Limb (tissue), 2 donors: Measurements from ENCODE around the gene SNAPC4.
"Not testable (repeated sequence)": the region's sequence is repeated elsewhere in the genome, so short reads cannot be mapped to it uniquely, and the experiment has no call there.

Experiments
- DNase-seq, 2 donors: peaks; one replicate each; pipeline ENCODE4 v3.0.0-alpha.2; 2016; ENCODE audit errors: extremely low spot score in 2 of 2

The SNAPC4 gene

DNA sequence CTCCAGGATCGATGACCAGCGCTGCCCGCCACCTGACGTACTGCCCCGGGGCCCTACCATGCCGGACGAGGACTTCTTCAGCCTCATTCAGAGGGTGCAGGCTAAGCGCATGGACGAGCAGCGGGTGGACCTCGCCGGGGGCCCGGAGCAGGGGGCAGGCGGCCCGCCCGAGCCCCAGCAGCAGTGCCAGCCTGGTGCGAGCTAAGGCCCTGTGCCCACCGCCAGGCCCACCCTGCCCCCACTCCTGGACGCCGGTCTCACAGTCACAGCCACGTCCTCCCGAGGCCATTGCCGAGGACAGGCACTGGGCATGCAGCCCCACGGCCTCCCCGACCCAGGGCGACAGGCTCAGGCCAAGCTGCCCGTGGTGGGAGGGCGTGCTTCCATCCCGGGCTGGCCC, 42.0 kb downstream of the SNAPC4 start:
- DNase-seq = no peak

DNA sequence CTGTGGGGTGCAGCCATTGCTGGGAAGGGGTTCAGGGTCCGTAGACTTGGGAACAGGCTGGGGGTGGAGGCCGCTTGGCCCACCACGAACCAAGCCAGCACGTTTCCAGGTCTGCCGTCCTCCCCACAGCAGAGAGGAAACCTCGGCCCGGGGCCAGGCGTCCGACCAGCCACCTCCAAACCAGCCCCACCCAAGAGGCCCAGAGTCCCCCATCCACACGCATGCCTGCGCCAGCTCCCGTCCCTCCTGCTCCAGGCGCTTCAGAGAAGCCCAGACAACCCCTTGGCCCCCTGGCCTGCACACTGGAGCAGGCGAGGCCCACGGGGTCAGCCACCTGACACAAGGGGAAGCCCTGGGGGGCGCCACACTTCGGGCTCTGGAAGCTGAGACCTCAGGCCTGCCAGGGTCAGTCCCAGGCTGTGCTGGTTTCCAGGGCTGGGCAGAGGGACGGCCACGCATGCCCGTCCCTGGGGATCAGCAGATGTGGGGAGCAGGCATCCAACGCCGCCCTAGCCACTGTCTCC, 42.7 kb downstream of the SNAPC4 start:
- no peak for DNase-seq

DNA sequence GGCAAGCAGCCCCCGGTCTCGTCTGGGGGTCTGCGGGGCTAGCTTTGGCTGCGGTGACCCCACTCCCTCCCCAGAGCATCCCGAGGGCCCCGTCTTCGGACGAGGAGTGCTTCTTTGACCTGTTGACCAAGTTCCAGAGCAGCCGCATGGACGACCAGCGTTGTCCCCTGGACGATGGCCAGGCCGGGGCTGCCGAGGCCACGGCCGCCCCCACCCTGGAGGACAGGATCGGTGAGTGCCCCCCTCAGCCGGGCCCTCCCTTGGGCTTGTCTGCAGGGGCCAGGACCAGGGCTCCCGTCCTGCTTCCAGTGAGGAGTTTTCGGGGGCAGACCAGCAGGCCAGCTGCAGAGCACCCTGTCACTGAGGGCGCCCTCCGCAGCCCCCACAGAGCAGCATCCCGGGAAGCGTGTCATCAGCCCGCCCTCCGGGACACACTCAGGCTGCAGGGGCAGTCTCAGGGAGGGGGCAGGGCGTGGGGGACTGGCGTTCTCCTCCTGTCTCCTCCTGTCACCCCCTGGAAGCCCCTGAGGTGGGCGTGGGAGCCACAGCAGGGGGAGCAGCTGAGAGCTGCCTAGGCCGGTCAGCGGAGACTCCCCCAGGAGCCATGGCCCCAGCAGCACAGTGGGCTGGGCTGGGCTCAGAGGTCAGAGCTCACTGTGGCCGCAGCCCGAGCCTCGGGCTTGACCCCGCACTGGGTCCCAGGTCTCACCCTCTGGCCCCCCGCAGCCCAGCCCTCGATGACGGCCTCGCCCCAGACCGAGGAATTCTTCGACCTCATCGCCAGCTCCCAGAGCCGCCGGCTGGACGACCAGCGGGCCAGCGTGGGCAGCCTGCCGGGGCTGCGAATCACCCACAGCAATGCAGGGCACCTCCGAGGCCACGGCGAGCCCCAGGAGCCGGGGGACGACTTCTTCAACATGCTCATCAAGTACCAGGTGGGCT, 44.1 kb downstream of the SNAPC4 start:
- no peak for DNase-seq

DNA sequence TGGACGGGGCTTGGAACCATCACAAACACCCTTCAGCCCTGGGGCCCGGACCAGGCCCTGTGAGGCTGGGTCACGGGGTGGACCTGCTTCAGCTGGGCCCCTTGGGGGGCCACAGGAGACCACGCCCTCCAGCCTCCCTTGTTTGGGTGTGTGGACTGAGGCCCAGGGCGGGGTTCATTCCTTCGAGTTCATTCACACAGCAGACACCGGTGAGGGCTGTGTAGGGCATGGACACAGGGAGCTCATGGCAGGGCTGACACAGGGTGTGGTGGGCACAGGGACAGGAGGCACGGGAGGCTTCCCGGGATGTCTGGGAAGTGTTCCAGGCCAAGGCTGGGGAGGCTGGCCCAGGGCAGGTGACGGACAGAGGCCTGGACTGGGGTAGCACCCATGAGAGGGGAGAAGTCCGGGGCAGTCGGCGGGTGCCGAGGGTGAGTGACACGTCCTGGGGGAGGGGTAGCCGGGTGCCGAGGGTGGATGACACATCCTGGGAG, 45.3 kb downstream of the SNAPC4 start:
- no peak for DNase-seq

DNA sequence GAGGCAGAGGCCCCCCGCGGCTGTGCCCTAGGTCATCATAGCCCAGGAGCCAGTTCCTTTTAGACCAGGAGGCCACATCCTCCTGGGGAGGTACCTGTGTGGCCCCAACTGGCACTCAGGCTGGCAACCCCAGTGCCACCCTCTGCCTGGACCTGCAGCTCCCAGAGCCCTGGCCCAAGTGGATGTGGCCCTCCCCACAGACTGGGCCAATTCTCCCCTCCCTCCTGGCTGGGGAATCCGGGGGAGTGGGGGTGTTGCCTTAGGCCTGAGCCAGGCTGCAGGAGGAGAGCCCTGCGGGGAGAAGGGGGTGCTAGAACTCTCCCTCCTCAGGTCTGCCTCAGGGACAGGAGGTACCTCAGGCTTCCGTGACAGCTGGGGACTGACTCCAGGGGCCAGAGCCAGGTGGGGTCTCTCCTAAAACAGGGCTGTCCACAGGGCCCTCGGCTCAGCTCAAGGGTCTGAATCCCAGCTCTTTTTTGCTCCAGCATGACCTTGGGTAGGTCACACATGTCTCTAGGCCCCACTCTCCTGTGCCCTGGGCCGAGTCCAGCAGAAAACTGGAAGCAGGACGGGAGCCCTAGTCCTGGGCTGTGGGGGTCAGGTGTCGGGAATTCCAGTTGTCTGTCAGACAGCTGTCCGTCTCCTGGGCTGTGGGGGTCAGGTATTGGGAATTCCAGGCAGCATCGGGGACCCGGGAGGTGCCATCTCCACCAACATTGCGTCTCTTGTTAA, 46.0 kb downstream of the SNAPC4 start:
- no peak for DNase-seq

DNA sequence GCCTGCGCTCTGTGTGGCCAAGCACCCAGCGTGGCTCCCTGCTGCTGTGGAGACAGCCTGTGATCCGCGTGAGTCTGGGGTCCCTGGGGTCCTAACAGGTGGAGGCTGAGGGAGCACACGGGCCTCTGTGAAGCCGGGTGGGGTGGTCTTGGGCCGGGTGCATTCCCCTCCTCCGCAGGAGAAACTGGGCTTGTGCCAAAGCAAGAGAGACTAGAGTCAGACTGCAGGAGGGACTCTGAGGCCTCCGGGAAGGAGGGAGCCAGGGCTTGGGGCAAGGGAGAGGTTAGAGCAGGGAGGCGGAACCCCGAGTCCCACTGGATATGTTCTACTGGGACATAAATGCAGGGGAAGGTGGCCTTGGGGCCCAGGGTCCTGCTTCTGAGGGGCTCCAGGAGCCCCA, 46.9 kb downstream of the SNAPC4 start:
- no peak for DNase-seq

DNA sequence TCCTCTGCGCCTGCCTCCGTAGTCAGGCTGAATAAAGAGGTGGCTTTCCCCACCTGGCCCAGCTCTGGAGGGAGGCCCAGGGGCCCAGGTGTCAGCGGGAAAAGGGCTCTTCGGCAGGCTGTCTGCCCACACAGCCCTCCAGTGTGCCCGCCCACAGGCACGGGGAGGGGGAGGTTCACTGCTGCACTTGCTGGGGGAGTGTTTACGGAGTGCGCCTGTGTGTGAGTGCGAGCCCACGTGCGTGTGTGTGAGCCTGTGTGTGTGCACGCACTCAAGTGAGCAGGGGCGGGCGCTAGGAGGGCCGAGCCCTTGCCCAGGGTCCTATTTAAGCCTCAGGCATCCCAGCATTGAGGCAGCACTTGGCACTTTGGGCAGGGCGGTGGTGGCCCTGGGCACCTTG, 47.3 kb downstream of the SNAPC4 start:
- no peak for DNase-seq

DNA sequence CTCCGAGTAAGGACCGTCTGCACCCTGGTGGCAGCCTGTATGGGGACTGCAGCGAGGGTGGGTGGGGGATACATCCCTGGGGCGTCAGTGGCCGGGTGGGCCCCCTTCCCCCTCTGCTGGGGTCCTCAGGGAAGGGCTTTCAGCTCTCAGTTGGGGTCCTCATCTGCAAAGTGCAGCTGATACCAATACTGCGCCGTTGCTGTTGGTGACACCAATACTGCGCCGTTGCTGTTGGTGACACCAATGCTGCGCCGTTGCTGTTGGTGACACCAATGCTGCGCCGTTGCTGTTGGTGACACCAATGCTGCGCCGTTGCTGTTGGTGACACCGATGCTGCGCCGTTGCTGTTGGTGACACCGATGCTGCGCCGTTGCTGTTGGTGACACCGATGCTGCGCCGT, 48.1 kb downstream of the SNAPC4 start:
- DNase-seq = not testable (repeated sequence)

DNA sequence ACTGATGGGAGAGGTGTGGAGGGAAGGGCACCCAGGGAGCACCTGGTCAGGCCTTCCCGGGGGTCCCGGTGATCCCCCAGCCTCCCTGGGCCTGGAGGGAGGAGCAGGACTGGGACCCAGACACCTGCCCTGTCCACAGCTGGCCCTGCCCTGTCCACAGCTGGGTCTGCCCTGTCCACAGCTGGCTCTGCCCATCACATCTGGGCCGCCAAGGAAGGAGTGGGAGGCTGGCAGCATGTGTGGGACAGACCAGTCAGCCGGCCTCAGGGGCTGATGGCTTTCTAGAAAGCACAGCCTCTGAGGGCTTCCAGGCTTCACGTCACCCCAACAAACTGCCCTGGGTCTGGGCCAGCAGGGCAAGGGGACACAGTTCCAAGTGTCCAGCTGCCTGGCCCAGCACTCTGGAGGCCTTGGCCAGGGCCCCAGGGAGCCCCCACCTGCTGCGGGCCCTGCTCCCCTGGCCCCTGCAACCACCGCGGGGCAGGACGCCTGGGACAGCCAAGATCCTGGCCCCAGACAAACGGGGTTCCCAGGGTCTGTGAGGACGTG, 48.6 kb downstream of the SNAPC4 start:
- no peak for DNase-seq
